NCI-H2227 (cell line): Measurements from ENCODE around the gene PPP1R9A.
A peak's percentile ranks its signal among the peaks of the same experiment; 100 is the strongest.

Source experiments
- DNase-seq: peaks from one replicate; lab custom pipeline; 2025; ENCODE audit not compliant: unreplicated experiment; lab: John Stamatoyannopoulos, UW

PPP1R9A gene

GRCh38 chr7:95026421-95027072 lies 119.2 kb downstream of the PPP1R9A start:
- DNase-seq: no peak

- DNase-seq: no peak
Measured at GRCh38 chr7:95027234-95027872, 120.0 kb downstream of the PPP1R9A start.

- DNase-seq: no peak
Measured at GRCh38 chr7:95028683-95029082, 121.3 kb downstream of the PPP1R9A start.

- no peak for DNase-seq
Measured at GRCh38 chr7:95035295-95035694, 127.9 kb downstream of the PPP1R9A start.

GRCh38 chr7:95041031-95041430 lies 133.6 kb downstream of the PPP1R9A start:
- no peak for DNase-seq

- no peak for DNase-seq
Measured at GRCh38 chr7:95045236-95045923, 138.0 kb downstream of the PPP1R9A start.

GRCh38 chr7:95046494-95047240 lies 139.3 kb downstream of the PPP1R9A start:
- no peak for DNase-seq

GRCh38 chr7:95047291-95047690 lies 139.9 kb downstream of the PPP1R9A start:
- DNase-seq: no peak

GRCh38 chr7:95052566-95053094 lies 145.2 kb downstream of the PPP1R9A start:
- no peak for DNase-seq

GRCh38 chr7:95054386-95054785 lies 147.0 kb downstream of the PPP1R9A start:
- DNase-seq: no peak

GRCh38 chr7:95055295-95055694 lies 147.9 kb downstream of the PPP1R9A start:
- no peak for DNase-seq

GRCh38 chr7:95056107-95056739 lies 148.8 kb downstream of the PPP1R9A start:
- no peak for DNase-seq

- DNase-seq: no peak
Measured at GRCh38 chr7:95056901-95057300, 149.5 kb downstream of the PPP1R9A start.

GRCh38 chr7:95059842-95060313 lies 152.5 kb downstream of the PPP1R9A start:
- DNase-seq: no peak

- DNase-seq: no peak
Measured at GRCh38 chr7:95062901-95063300, 155.5 kb downstream of the PPP1R9A start.

- no peak for DNase-seq
Measured at GRCh38 chr7:95066737-95067530, 159.5 kb downstream of the PPP1R9A start.

- DNase-seq: no peak
Measured at GRCh38 chr7:95088536-95089215, 181.3 kb downstream of the PPP1R9A start.

- DNase-seq: peak; percentile 16
Measured at GRCh38 chr7:95089414-95090315, 182.3 kb downstream of the PPP1R9A start.
